VCaP (cell line): ENCODE results near the gene TLCD3B.

ENCODE experiments used
- H3K27ac ChIP-seq: fragments of 450-650 bp; 2 replicates; pipeline ENCODE4 v1.5.1; 2017
- CTCF ChIP-seq: fragments of 450-650 bp; conservative IDR thresholded peaks from 2 replicates; pipeline ENCODE4 v1.5.1; 2017; ENCODE audit warnings: mild to moderate bottlenecking, moderate library complexity

TLCD3B gene

GRCh38 chr16:30010844-30011713, 20.0 kb downstream of the TLCD3B start, which contains the start of gene DOC2A:
TSS of gene DOC2A (minus strand) at chr16:30011027. CDS start at chr16:30010222, 805 bp downstream.
- no peak for TF ChIP-seq CTCF
- peak within 1 kb of the TSS; percentile 52; the same call in 1 of the 2 replicates for H3K27ac ChIP-seq

GRCh38 chr16:30009990-30010843, 20.9 kb downstream of the TLCD3B start:
- H3K27ac ChIP-seq = peak overlapping the region; percentile 52; the same call in 1 of the 2 replicates
- TF ChIP-seq CTCF = no peak

- no peak overlapping the region for H3K27ac ChIP-seq
- no peak for TF ChIP-seq CTCF
These were observed 21.8 kb downstream of the TLCD3B start for GRCh38 chr16:30009085-30009862.

GRCh38 chr16:30007378-30007895, 23.6 kb downstream of the TLCD3B start:
- H3K27ac ChIP-seq = no peak overlapping the region
- no peak for TF ChIP-seq CTCF

- TF ChIP-seq CTCF = no peak
- no peak overlapping the region for H3K27ac ChIP-seq
These were observed 24.3 kb downstream of the TLCD3B start for GRCh38 chr16:30006659-30007377.

- H3K27ac ChIP-seq = no peak overlapping the region
- TF ChIP-seq CTCF = no peak
These were observed 25.0 kb downstream of the TLCD3B start for GRCh38 chr16:30006095-30006473.
